BJ (cell line): ENCODE measurements around the gene TPRG1. TPM values are rescaled to one million over a fixed set of nuclear protein-coding genes. Genes with fewer than 3 reads are reported as not detected.

Experiments
- CTCF ChIA-PET: fragments of 350-600 bp; formaldehyde crosslinking; extraction: SDS; loops from one replicate; lab custom pipeline; 2021; ENCODE audit warnings: antibody characterized with exemption, inconsistent platforms; lab: Yijun Ruan, JAX
- POLR2A ChIA-PET: fragments of 300-600 bp; sonication (Branson Sonifier 250); formaldehyde crosslinking; extraction: SDS; loops from one replicate; lab custom pipeline; 2021; ENCODE audit warnings: antibody characterized with exemption; lab: Charles Lee
- DNase-seq: peaks from one replicate; pipeline ENCODE4 v3.0.0-alpha.2; 2011; ENCODE audit warnings: low read depth
- H3K27me3 ChIP-seq: 2 replicates; pipeline ENCODE4 v1.6.0; 2011; ENCODE audit warnings: low read length; ENCODE audit not compliant: control insufficient read depth, insufficient read depth
- H3K36me3 ChIP-seq: 2 replicates; pipeline ENCODE4 v1.5.1; 2011; ENCODE audit warnings: low read length; ENCODE audit not compliant: control insufficient read depth, insufficient read depth
- H3K4me3 ChIP-seq: 2 replicates; pipeline ENCODE4 v1.5.1; 2011; ENCODE audit warnings: low read depth, mild to moderate bottlenecking, control low read depth, low read length
- CTCF ChIP-seq: IDR thresholded peaks from 2 replicates; pipeline ENCODE4 v1.5.1; 2011; ENCODE audit warnings: low read depth, mild to moderate bottlenecking, control low read depth, inconsistent platforms, low read length, moderate library complexity; ENCODE audit not compliant: insufficient read depth
- polyA plus RNA-seq: library from polyadenylated mRNA; depleted of rRNA; stranded (reverse); fragments of >200 nt; gene quantifications from 2 replicates; pipeline ENCODE4 v1.2.3, GENCODE V29; 2011

TPRG1 gene
- polyA plus RNA-seq, 1 experiment: 0.16 TPM

- Histone ChIP-seq H3K27me3 (peaks cover 10% of the 10 kb centered on the region), H3K4me3 (no peak overlapping the region), H3K36me3 (no peaks in the 10 kb centered on the region)
- TF ChIP-seq CTCF: no peak
- no peak for DNase-seq
- ChIA-PET CTCF (interaction anchor here (1.1 to 1.9 kb wide), 2 partner anchors 12 to 16 kb away, joined by 3 to 5 read pairs; no protein-coding TSS in a partner anchor), POLR2A (no interaction called here)
Observed at GRCh38 chr3:189132839-189133238, 38.9 kb upstream of the TPRG1 start.

- no peaks in the 10 kb centered on the region for H3K36me3 ChIP-seq
- TF ChIP-seq CTCF: no peak
- H3K4me3 ChIP-seq: no peak overlapping the region
- DNase-seq: no peak
- peaks cover 13% of the 10 kb centered on the region for H3K27me3 ChIP-seq
- ChIA-PET CTCF (interaction anchor here (0.6 kb wide), 1 partner anchor 15 kb away, joined by 3 read pairs; no protein-coding TSS in a partner anchor), POLR2A (no interaction called here)
Observed at GRCh38 chr3:189133768-189134167, 38.0 kb upstream of the TPRG1 start.

GRCh38 chr3:189137416-189137815 lies 34.4 kb upstream of the TPRG1 start:
- no peak for TF ChIP-seq CTCF
- H3K27me3 ChIP-seq: peaks cover 23% of the 10 kb centered on the region
- no peak overlapping the region for H3K4me3 ChIP-seq
- DNase-seq: no peak
- ChIA-PET CTCF (interaction anchor here (1.8 kb wide), 1 partner anchor 1399 kb away, joined by 7 read pairs; no protein-coding TSS in a partner anchor), POLR2A (no interaction called here)
- H3K36me3 ChIP-seq: no peaks in the 10 kb centered on the region

- Histone ChIP-seq H3K36me3 (no peaks in the 10 kb centered on the region), H3K4me3 (no peak overlapping the region), H3K27me3 (peaks cover 23% of the 10 kb centered on the region)
- POLR2A ChIA-PET: no interaction called here
- no peak for DNase-seq
- no peak for TF ChIP-seq CTCF
- CTCF ChIA-PET: interaction anchor here (1.8 kb wide), 1 partner anchor 1400 kb away, joined by 7 read pairs; no protein-coding TSS in a partner anchor
Observed at GRCh38 chr3:189138901-189139610, 32.7 kb upstream of the TPRG1 start.

GRCh38 chr3:189139611-189139940 lies 32.2 kb upstream of the TPRG1 start:
- CTCF ChIA-PET: no interaction called here

More at GRCh38 chr3:189139611-189139940, 32.2 kb upstream of the TPRG1 start:
- no peak for TF ChIP-seq CTCF
- Histone ChIP-seq H3K36me3 (no peaks in the 10 kb centered on the region), H3K4me3 (no peak overlapping the region), H3K27me3 (peaks cover 23% of the 10 kb centered on the region)
- no peak for DNase-seq
- POLR2A ChIA-PET: no interaction called here
